Uterus (tissue), 4 donors: ENCODE data around the gene PAAF1. TPM values are rescaled to one million over a fixed set of nuclear protein-coding genes. Genes with fewer than 3 reads are reported as not detected.

ENCODE experiments used
- DNase-seq, 2 donors: peaks; one replicate each; pipeline ENCODE4 v3.0.0-alpha.2; 2019 to 2020
- H3K27ac ChIP-seq, 2 donors: fragments of 200-600 bp; sonication (generic); 1 replicate in 1 of 2; 2 replicates in 1 of 2; pipeline ENCODE4 v1.5.1; 2016 to 2018
- H3K27me3 ChIP-seq, 2 donors: fragments of 200-600 bp; sonication (generic); one replicate each; pipeline ENCODE4 v1.5.1; 2018 to 2019; ENCODE audit warnings: control low read depth in 1 of 2
- H3K36me3 ChIP-seq, 2 donors: fragments of 200-600 bp; sonication (generic); one replicate each; pipeline ENCODE4 v1.5.1; 2019; ENCODE audit warnings: control low read depth in 1 of 2
- H3K4me1 ChIP-seq, 2 donors: fragments of 200-600 bp; sonication (generic); one replicate each; pipeline ENCODE4 v1.5.1; 2018 to 2019; ENCODE audit warnings: control low read depth in 1 of 2
- H3K4me3 ChIP-seq, 2 donors: fragments of 200-600 bp; sonication (generic); 1 replicate in 1 of 2; 2 replicates in 1 of 2; pipeline ENCODE4 v1.5.1; 2018 to 2019; ENCODE audit warnings: mild to moderate bottlenecking in 1 of 2
- H3K9me3 ChIP-seq, 2 donors: fragments of 200-600 bp; sonication (generic); one replicate each; pipeline ENCODE4 v1.5.1; 2019; ENCODE audit warnings: control low read depth in 1 of 2
- POLR2A ChIP-seq, 2 donors: fragments of 450-650 bp; IDR thresholded peaks; one replicate each; pipeline ENCODE4 v1.6.1; 2016; ENCODE audit warnings: antibody characterized with exemption in 2 of 2, mild to moderate bottlenecking in 1 of 2, moderate library complexity in 1 of 2
- intact Hi-C: fragments of 100-400 bp; cut with DNase I; formaldehyde crosslinking; loops from one replicate; pipeline ENCODE4 v1.15.1; 2023; ENCODE audit warnings: low total_unique reads
- total RNA-seq, 4 donors: library from RNA; depleted of rRNA in 3 of 4; stranded (reverse); fragments of >200 nt in 3 of 4; gene quantifications; one replicate each; pipeline versions ENCODE4 v1.1.0 to v1.2.4, GENCODE V29; 2014 to 2023
- TF ChIP-seq, protein P1 (sequence below), 4 experiments: fragments of 200-600 bp in 2 of 4; fragments of 450-650 bp in 2 of 4; sonication (generic) in 2 of 4; IDR thresholded peaks; one replicate each; pipeline ENCODE4 v1.5.1; 2016 to 2019; ENCODE audit warnings: antibody characterized with exemption in 4 of 4, mild to moderate bottlenecking in 2 of 4, moderate library complexity in 1 of 4
- donor health status: DM: yes; HTN: yes; CAD: no.

Gene PAAF1
- total RNA-seq, 4 donors from 2014 or later, result 0.59 to 20.8 (median 9.0) TPM

DNA sequence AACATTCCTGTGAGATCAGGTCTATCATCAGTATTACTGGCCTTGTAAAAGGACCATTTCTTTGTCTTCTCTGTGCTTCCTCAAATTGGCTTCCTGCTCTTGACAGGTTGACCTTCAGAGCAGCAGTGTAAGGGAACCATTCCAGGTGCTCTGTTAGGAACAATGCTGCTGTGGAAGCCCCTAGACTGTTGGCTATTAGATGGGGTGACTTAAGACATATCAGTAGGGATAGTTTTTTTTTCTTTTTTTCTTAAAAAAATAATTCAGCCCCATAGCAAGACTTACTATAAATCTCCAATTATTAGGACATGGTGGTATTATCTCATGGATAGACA is 37.7 kb upstream of the PAAF1 start:
- intact Hi-C loops, result no loop called here
- H3K36me3 ChIP-seq, result no peaks in the 10 kb centered on the region
- H3K4me1 ChIP-seq, result no peaks in the 10 kb centered on the region

DNA sequence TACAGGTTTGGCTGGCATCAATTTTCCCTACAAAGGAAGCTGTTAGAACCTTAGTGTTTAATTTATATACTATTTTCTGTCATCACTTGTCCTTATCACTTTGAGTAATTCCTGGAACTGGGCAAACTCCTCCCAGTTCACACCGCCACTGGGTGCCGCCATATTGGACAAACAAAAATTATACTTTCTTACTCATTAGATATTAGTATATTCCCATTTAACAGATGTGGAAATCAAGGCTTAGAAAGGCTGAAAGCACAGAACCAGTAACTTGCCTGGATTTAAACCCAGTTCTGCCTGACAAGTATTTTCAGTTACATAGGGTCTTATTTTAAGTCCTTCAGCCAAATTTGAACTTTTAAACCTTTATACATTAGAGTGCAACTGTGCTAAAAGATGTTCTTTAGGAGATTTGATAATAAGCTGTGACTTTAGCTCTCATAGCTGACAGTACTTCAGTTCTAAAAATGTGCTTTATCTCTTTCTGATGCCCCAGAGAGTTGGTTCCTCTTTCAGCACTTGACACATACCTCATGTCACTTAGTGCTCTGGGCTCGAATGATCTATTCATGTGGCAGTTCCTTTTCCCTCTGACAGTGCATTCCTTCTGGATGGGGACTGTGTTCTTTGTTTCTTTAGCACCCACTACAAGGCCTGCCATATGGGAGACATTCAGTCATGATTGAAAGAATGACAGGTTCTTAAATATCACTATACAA is 25.6 kb upstream of the PAAF1 start:
- no peaks in the 10 kb centered on the region for H3K9me3 ChIP-seq
- H3K4me3 ChIP-seq, result no peak overlapping the region
- no peak overlapping the region for H3K27ac ChIP-seq
- no peak for TF ChIP-seq POLR2A (IDR thresholded peaks at IDR 0.05)
- TF ChIP-seq, protein P1, sequence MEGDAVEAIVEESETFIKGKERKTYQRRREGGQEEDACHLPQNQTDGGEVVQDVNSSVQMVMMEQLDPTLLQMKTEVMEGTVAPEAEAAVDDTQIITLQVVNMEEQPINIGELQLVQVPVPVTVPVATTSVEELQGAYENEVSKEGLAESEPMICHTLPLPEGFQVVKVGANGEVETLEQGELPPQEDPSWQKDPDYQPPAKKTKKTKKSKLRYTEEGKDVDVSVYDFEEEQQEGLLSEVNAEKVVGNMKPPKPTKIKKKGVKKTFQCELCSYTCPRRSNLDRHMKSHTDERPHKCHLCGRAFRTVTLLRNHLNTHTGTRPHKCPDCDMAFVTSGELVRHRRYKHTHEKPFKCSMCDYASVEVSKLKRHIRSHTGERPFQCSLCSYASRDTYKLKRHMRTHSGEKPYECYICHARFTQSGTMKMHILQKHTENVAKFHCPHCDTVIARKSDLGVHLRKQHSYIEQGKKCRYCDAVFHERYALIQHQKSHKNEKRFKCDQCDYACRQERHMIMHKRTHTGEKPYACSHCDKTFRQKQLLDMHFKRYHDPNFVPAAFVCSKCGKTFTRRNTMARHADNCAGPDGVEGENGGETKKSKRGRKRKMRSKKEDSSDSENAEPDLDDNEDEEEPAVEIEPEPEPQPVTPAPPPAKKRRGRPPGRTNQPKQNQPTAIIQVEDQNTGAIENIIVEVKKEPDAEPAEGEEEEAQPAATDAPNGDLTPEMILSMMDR (IDR thresholded peaks at IDR 0.05), result no peak
- DNase-seq, result no peak
- no peaks in the 10 kb centered on the region for H3K36me3 ChIP-seq
- intact Hi-C loops, result no loop called here
- H3K27me3 ChIP-seq, result no peaks in the 10 kb centered on the region
- no peaks in the 10 kb centered on the region for H3K4me1 ChIP-seq

More for the DNA sequence above, 37.7 kb upstream of the PAAF1 start:
- no peak for DNase-seq
- H3K4me3 ChIP-seq, result no peak overlapping the region
- no peak overlapping the region for H3K27ac ChIP-seq
- H3K9me3 ChIP-seq, result no peaks in the 10 kb centered on the region
- TF ChIP-seq, protein P1 (IDR thresholded peaks at IDR 0.05), result no peak
- no peak for TF ChIP-seq POLR2A (IDR thresholded peaks at IDR 0.05)
- H3K27me3 ChIP-seq, result no peaks in the 10 kb centered on the region

DNA sequence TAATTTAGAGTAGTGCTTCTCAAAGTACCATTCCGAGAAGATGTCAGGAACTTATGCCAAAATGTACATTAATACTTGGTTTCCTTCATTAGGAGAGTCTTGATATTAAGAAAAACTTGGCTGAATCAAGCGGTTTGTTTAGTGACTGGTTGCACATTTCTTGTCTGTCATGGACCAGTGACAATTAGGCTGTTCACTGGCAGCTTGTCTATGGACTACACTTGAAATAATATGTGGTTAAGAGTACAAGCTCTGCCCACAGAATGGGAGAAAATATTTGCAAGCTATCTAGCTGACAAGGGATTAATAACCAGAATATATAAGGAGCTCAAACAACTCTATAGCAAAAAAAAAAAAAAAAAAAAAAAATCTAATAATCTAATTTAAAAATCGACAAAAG is 24.8 kb upstream of the PAAF1 start:
- H3K4me3 ChIP-seq, result no peak overlapping the region
- no peaks in the 10 kb centered on the region for H3K36me3 ChIP-seq
- no peaks in the 10 kb centered on the region for H3K4me1 ChIP-seq
- TF ChIP-seq, protein P1 (IDR thresholded peaks at IDR 0.05), result no peak
- TF ChIP-seq POLR2A (IDR thresholded peaks at IDR 0.05), result no peak
- DNase-seq, result no peak
- no peak overlapping the region for H3K27ac ChIP-seq
- intact Hi-C loops, result no loop called here
- H3K27me3 ChIP-seq, result no peaks in the 10 kb centered on the region
- no peaks in the 10 kb centered on the region for H3K9me3 ChIP-seq

DNA sequence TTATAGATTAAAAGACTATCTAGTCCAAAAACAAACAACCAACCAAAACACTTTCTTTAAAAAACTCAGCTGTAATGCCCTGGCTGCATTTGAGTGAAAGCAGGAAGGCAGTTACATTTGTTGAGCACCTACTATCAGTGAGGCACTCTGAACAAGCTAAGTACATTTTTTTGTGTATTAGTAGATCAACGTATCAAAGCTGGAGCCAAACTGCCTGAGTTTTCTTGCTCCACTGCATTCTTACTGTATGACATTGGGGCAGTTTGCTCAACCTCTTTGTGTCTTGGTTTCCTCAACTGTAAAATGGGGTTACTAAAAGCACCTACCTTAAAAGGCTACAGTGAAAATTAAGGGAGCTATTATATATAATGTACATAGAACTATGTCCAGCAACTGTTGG is 22.1 kb upstream of the PAAF1 start:
- TF ChIP-seq, protein P1 (IDR thresholded peaks at IDR 0.05), result no peak
- no peak for TF ChIP-seq POLR2A (IDR thresholded peaks at IDR 0.05)
- Histone ChIP-seq H3K27ac (no peak overlapping the region), H3K4me1 (no peaks in the 10 kb centered on the region), H3K36me3 (no peaks in the 10 kb centered on the region), H3K9me3 (no peaks in the 10 kb centered on the region), H3K27me3 (no peaks in the 10 kb centered on the region), H3K4me3 (no peak overlapping the region)
- intact Hi-C loops, result no loop called here
- no peak for DNase-seq

DNA sequence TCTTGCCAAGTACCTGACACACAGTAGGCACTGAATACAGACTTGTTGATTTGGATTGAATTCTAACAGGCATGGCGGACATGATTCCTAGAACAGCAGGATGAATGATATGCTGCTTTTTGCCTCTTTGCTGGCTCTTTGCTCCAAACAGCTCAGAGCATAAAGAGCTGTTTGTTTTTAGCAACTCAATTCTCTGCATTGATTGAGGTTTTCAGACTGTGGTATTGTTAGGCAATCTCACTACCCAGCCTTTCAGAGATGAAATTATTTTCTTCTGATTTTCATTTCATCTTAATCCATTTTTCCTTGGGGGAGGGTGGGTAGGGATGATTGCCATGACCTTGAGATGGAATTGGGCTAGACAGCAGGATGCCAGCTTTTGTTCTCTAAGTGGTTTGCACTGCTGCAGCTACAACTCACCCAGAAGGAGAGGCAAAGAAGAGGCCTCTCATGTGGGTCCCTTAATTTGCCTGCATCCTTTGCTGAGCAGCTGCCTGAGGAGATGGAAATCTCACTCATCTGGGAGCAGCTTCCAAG is 20.7 kb upstream of the PAAF1 start:
- no peaks in the 10 kb centered on the region for H3K27me3 ChIP-seq
- DNase-seq, result no peak
- no peaks in the 10 kb centered on the region for H3K9me3 ChIP-seq
- no peaks in the 10 kb centered on the region for H3K36me3 ChIP-seq
- intact Hi-C loops, result no loop called here
- no peak for TF ChIP-seq POLR2A (IDR thresholded peaks at IDR 0.05)
- no peak overlapping the region for H3K4me3 ChIP-seq
- no peak overlapping the region for H3K27ac ChIP-seq
- no peaks in the 10 kb centered on the region for H3K4me1 ChIP-seq
